Adrenal gland (tissue), 5 donors: ENCODE measurements around the gene RPS15A.

ENCODE experiments used
- CTCF ChIP-seq, 6 experiments: fragments of 450-650 bp in 4 of 6; fragments of 200-600 bp in 2 of 6; sonication (generic) in 1 of 6; IDR thresholded peaks; 1 replicate in 5 of 6; 2 replicates in 1 of 6; pipeline versions ENCODE4 v1.5.1 to v1.8.0; 2016 to 2021; ENCODE audit warnings: antibody characterized with exemption in 6 of 6, mild to moderate bottlenecking in 2 of 6, moderate library complexity in 1 of 6
- POLR2A ChIP-seq, 2 donors: fragments of 450-650 bp; IDR thresholded peaks; one replicate each; pipeline ENCODE4 v1.6.1; 2017; ENCODE audit warnings: antibody characterized with exemption in 2 of 2, mild to moderate bottlenecking in 2 of 2, moderate library complexity in 1 of 2
- donor health status: DM: no; HTN: no; CAD: no.

DNA sequence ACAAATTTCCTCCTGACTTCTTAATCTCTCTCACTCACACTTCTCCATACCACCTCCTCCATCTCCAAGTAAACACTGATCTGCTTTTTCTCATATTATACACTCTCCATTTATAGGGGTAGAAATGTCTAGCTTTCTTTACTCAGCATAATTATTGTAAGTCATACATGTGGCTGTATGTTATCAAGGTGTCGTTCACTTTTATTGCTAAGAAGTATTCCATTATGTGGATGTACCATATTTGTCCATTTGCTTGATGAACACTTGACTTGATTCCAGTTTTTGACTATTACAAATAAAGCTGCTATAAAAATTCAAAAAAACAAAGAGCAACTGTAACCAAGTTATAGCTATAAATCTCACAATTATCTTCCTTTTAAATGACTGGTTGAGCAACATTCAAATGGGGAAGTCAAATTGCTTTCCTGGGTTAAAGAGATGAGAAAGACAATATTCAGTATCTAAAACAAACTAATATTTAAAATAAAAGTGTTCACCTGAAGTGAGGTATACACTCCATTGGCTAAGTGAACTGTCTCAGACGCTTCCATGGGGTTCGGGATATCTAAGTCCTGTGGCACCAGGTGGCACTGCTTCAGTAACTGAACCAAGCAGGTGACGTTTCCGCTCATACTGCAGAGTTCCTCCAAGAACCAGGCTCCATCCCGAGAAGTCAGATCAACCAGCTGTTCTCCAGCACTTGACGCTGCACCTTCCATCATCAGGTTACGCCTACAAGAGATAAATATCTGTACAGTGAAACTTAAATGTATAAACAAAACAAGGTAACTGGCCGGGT, 43.8 kb upstream of the RPS15A start:
- TF ChIP-seq CTCF (IDR thresholded peaks at IDR 0.05) (no peak), POLR2A (IDR thresholded peaks at IDR 0.05) (no peak)
